H1 (cell line): ENCODE measurements around the gene DENND5B. TPM values are rescaled to one million over a fixed set of nuclear protein-coding genes. Genes with fewer than 3 reads are reported as not detected.

ENCODE experiments used
- CTCF ChIA-PET: fragments of 300-600 bp; sonication (Branson Sonifier 250); formaldehyde crosslinking; loops from one replicate; lab custom pipeline; 2021; ENCODE audit not compliant: partially characterized antibody; lab: Charles Lee
- POLR2A ChIA-PET: fragments of 300-600 bp; sonication (Branson Sonifier 250); formaldehyde crosslinking; loops from one replicate; lab custom pipeline; 2021; ENCODE audit warnings: inconsistent platforms; ENCODE audit not compliant: partially characterized antibody; lab: Charles Lee
- DNase-seq, 2 experiments: peaks; one replicate each; pipeline versions ENCODE4 v3.0.0 to v3.0.0-alpha.2; 2010 to 2022; ENCODE audit warnings: low spot score in 2 of 2, low read depth in 1 of 2, mixed read lengths in 1 of 2
- FAIRE-seq: peaks from 2 replicates; lab custom pipeline; 2011; peaks lifted over from hg19 to GRCh38; lab: Jason Lieb, UNC
- H2AFZ ChIP-seq: 2 replicates; pipeline ENCODE4 v1.8.1; 2012; ENCODE audit warnings: low read length, inconsistent platforms
- H2AK5ac ChIP-seq: 2 replicates; pipeline ENCODE4 v1.6.1; 2013; ENCODE audit warnings: low read depth, low read length
- H2BK120ac ChIP-seq: replicated peaks from 2 replicates; pipeline ENCODE3; 2013; ENCODE audit warnings: low read depth, low read length, inconsistent platforms
- H2BK12ac ChIP-seq: 2 replicates; pipeline ENCODE4 v1.6.1; 2013; ENCODE audit warnings: low read depth, low read length
- H2BK15ac ChIP-seq: 2 replicates; pipeline ENCODE4 v1.6.1; 2013; ENCODE audit warnings: low read length
- H2BK20ac ChIP-seq: 2 replicates; pipeline ENCODE4 v1.6.1; 2013; ENCODE audit warnings: low read length
- H2BK5ac ChIP-seq: 2 replicates; pipeline ENCODE4 v1.6.1; 2013; ENCODE audit warnings: low read depth, low read length
- H3K14ac ChIP-seq: 2 replicates; pipeline ENCODE4 v1.6.1; 2013; ENCODE audit warnings: inconsistent platforms; ENCODE audit not compliant: insufficient read length
- H3K18ac ChIP-seq: 2 replicates; pipeline ENCODE4 v1.6.1; 2013; ENCODE audit warnings: low read length; ENCODE audit errors: extremely low read depth
- H3K23ac ChIP-seq: 2 replicates; pipeline ENCODE4 v1.6.1; 2013; ENCODE audit warnings: inconsistent platforms; ENCODE audit not compliant: insufficient read length
- H3K23me2 ChIP-seq: 2 replicates; pipeline ENCODE4 v1.6.1; 2013; ENCODE audit warnings: low read depth, low read length
- H3K27ac ChIP-seq: 2 replicates; pipeline ENCODE4 v1.6.1; 2011; ENCODE audit warnings: low read depth, low read length, inconsistent platforms
- H3K27me3 ChIP-seq, 4 experiments: replicated peaks in 1 of 4; 1 replicate in 1 of 4; 2 replicates in 3 of 4; pipeline versions ENCODE4 v1.6.1 to v1.8.1; 2011 to 2013; ENCODE audit warnings: low read length in 3 of 4, mild to moderate bottlenecking in 3 of 4, inconsistent platforms in 2 of 4, mixed read lengths in 2 of 4, moderate library complexity in 1 of 4; ENCODE audit not compliant: control insufficient read depth in 3 of 4, insufficient read depth in 3 of 4; ENCODE audit errors: extremely low read depth in 1 of 4
- H3K36me3 ChIP-seq, 4 experiments: 2 replicates each; pipeline versions ENCODE4 v1.6.1 to v1.8.1; 2011 to 2013; ENCODE audit warnings: mild to moderate bottlenecking in 4 of 4, low read length in 3 of 4, moderate library complexity in 2 of 4, control low read depth in 1 of 4, inconsistent platforms in 1 of 4; ENCODE audit not compliant: insufficient read depth in 4 of 4, control insufficient read depth in 2 of 4
- H3K4ac ChIP-seq: replicated peaks from 2 replicates; pipeline ENCODE3; 2013; ENCODE audit warnings: low read length, low read depth, mixed read lengths, inconsistent platforms; ENCODE audit not compliant: insufficient read length
- H3K4me1 ChIP-seq, 4 experiments: replicated peaks in 1 of 4; 1 replicate in 1 of 4; 2 replicates in 3 of 4; pipeline versions ENCODE4 v1.6.1 to v1.8.1; 2011 to 2013; ENCODE audit warnings: low read length in 3 of 4, inconsistent platforms in 2 of 4, mixed read lengths in 1 of 4; ENCODE audit not compliant: insufficient read depth in 4 of 4, control insufficient read depth in 3 of 4
- H3K4me2 ChIP-seq, 2 experiments: 2 replicates each; pipeline versions ENCODE4 v1.6.1 to v1.8.1; 2011 to 2013; ENCODE audit warnings: low read depth in 2 of 2, low read length in 2 of 2, control low read depth in 1 of 2, inconsistent platforms in 1 of 2, mild to moderate bottlenecking in 1 of 2; ENCODE audit not compliant: insufficient read depth in 1 of 2
- H3K4me3 ChIP-seq, 4 experiments: fragments of 200-600, 300-600 bp in 1 of 4; sonication (generic), shearing (Covaris generic), sonication (Bioruptor Twin) in 1 of 4; 2 replicates each; pipeline versions ENCODE4 v1.5.1 to v1.8.1; 2011 to 2016; ENCODE audit warnings: low read length in 4 of 4, low read depth in 3 of 4, control low read depth in 2 of 4, inconsistent platforms in 2 of 4, mild to moderate bottlenecking in 2 of 4, mixed read lengths in 1 of 4, moderate library complexity in 1 of 4; ENCODE audit not compliant: insufficient read depth in 2 of 4; ENCODE audit errors: extremely low read depth in 1 of 4
- H3K56ac ChIP-seq: replicated peaks from 2 replicates; pipeline ENCODE3; 2013; ENCODE audit warnings: low read depth, mild to moderate bottlenecking, mixed read lengths, low read length, inconsistent platforms; ENCODE audit not compliant: insufficient read length
- H3K79me1 ChIP-seq: 2 replicates; pipeline ENCODE4 v1.6.1; 2013; ENCODE audit warnings: low read depth, low read length, control low read depth
- H3K79me2 ChIP-seq, 2 experiments: 2 replicates each; pipeline versions ENCODE4 v1.6.1 to v1.8.1; 2012 to 2013; ENCODE audit warnings: low read length in 2 of 2, mild to moderate bottlenecking in 2 of 2, inconsistent platforms in 1 of 2; ENCODE audit not compliant: insufficient read depth in 2 of 2, control insufficient read depth in 1 of 2
- H3K9ac ChIP-seq, 4 experiments: replicated peaks in 1 of 4; 1 replicate in 1 of 4; 2 replicates in 3 of 4; pipeline versions ENCODE4 v1.6.1 to v1.8.1; 2011 to 2013; ENCODE audit warnings: low read depth in 3 of 4, low read length in 3 of 4, control low read depth in 2 of 4, mild to moderate bottlenecking in 2 of 4, moderate library complexity in 2 of 4, inconsistent platforms in 1 of 4; ENCODE audit errors: extremely low read depth in 1 of 4
- H3K9me3 ChIP-seq, 2 experiments: 2 replicates each; pipeline versions ENCODE4 v1.6.1 to v1.8.1; 2012 to 2013; ENCODE audit warnings: mild to moderate bottlenecking in 2 of 2, moderate library complexity in 2 of 2, control low read depth in 1 of 2, inconsistent platforms in 1 of 2, low read depth in 1 of 2, low read length in 1 of 2, mixed read lengths in 1 of 2; ENCODE audit not compliant: insufficient read depth in 2 of 2
- H4K20me1 ChIP-seq, 2 experiments: replicated peaks in 1 of 2; 2 replicates each; pipeline versions ENCODE3 to v1.8.1; 2011 to 2013; ENCODE audit warnings: inconsistent platforms in 2 of 2, low read length in 2 of 2, mild to moderate bottlenecking in 1 of 2; ENCODE audit not compliant: insufficient read depth in 2 of 2, control insufficient read depth in 1 of 2
- H4K5ac ChIP-seq: 2 replicates; pipeline ENCODE4 v1.6.1; 2013; ENCODE audit warnings: low read length, low read depth, mixed read lengths, inconsistent platforms; ENCODE audit not compliant: insufficient read length
- H4K8ac ChIP-seq: 2 replicates; pipeline ENCODE4 v1.8.0; 2013; ENCODE audit warnings: mild to moderate bottlenecking, moderate library complexity, low read length, inconsistent platforms; ENCODE audit not compliant: insufficient read depth; ENCODE audit errors: extremely low read depth
- H4K91ac ChIP-seq: replicated peaks from 2 replicates; pipeline ENCODE3; 2013; ENCODE audit warnings: low read length, mixed read lengths, inconsistent platforms; ENCODE audit not compliant: insufficient read length
- RBBP5 ChIP-seq: IDR thresholded peaks from 2 replicates; pipeline ENCODE4 v1.7.1; 2012; ENCODE audit warnings: low read depth, mild to moderate bottlenecking, inconsistent platforms, low read length, moderate library complexity, borderline replicate concordance
- polyA plus RNA-seq, 7 experiments: library from polyadenylated mRNA; depleted of rRNA in 3 of 7; stranded (reverse) in 5 of 7; unstranded in 2 of 7; fragments of >200 nt in 5 of 7; fragments of 200-250 nt in 2 of 7; gene quantifications; 1 replicate in 5 of 7; 2 replicates in 1 of 7; 4 replicates in 1 of 7; pipeline versions ENCODE4 v1.2.1 to v1.2.3, GENCODE V29; 2011 to 2013; ENCODE audit warnings: missing spikeins in 2 of 7, mixed read lengths in 2 of 7
- total RNA-seq: library from RNA; stranded (reverse); fragmentation: NEBNext Ultra II Directional; extraction: Animal tissue kit (Norgen Biotek cat#: 25700); gene quantifications from 2 replicates; pipeline ENCODE4 v1.2.1, GENCODE V29; 2021

Gene DENND5B
- total and polyA plus RNA-seq, 2 of the 8 experiments (the other 6 are each of a cell fraction or from before 2014, with no cell fraction given): 13.4 to 20.2 TPM

GRCh38 chr12:31558521-31558920 is 32.4 kb downstream of the DENND5B start:
- peaks cover 0 to 32% of the 10 kb centered on the region in 2 experiments; a peak in 2 of 4 replicates for H3K79me2 ChIP-seq
- DNase-seq (no peak), FAIRE-seq (no peak)
- no peak overlapping the region for H2BK120ac ChIP-seq
- no peak overlapping the region for H3K23ac ChIP-seq
- no peak overlapping the region for H2BK12ac ChIP-seq
- no peak overlapping the region for H3K4me2 ChIP-seq
- POLR2A ChIA-PET: no interaction called here
- no peaks in the 10 kb centered on the region for H4K20me1 ChIP-seq
- H4K5ac ChIP-seq: no peak overlapping the region
- no peak overlapping the region for H3K18ac ChIP-seq
- H4K8ac ChIP-seq: no peak overlapping the region
- no peak overlapping the region for H2BK15ac ChIP-seq
- peaks cover 0 to 2% (median 0%) of the 10 kb centered on the region in 4 experiments; a peak in 2 of 8 replicates for H3K36me3 ChIP-seq
- no peak overlapping the region for H4K91ac ChIP-seq
- CTCF ChIA-PET: interaction anchor here (1.0 to 1.2 kb wide), 3 partner anchors 11 to 94 kb away, joined by 3 read pairs; no protein-coding TSS in a partner anchor
- H3K9me3 ChIP-seq: peaks cover 13% of the 10 kb centered on the region in 2 experiments
- peaks cover 2% of the 10 kb centered on the region; the same call in 1 of the 2 replicates for H3K79me1 ChIP-seq
- no peak overlapping the region for H2BK5ac ChIP-seq
- H3K4ac ChIP-seq: no peak overlapping the region
- H3K4me1 ChIP-seq: peaks cover 0 to 13% (median 2%) of the 10 kb centered on the region in 4 experiments; a peak in 2 of 7 replicates
- H3K4me3 ChIP-seq: no peak overlapping the region
- no peak overlapping the region for H2AK5ac ChIP-seq
- no peak overlapping the region for H3K14ac ChIP-seq
- no peak overlapping the region for H2BK20ac ChIP-seq
- no peak overlapping the region for H3K27ac ChIP-seq
- no peak overlapping the region for H3K56ac ChIP-seq
- no peak overlapping the region for H3K9ac ChIP-seq
- no peaks in the 10 kb centered on the region for H3K23me2 ChIP-seq
- no peaks in the 10 kb centered on the region for H3K27me3 ChIP-seq
- H2AFZ ChIP-seq: no peak overlapping the region
- no peak for TF ChIP-seq RBBP5
